ENCODE results near the gene PER2. TPM values are rescaled to one million over a fixed set of nuclear protein-coding genes. Genes with fewer than 3 reads are reported as not detected.

Gene PER2
- total RNA-seq, 1 donor from 2014 or later = 11.3 TPM

DNA sequence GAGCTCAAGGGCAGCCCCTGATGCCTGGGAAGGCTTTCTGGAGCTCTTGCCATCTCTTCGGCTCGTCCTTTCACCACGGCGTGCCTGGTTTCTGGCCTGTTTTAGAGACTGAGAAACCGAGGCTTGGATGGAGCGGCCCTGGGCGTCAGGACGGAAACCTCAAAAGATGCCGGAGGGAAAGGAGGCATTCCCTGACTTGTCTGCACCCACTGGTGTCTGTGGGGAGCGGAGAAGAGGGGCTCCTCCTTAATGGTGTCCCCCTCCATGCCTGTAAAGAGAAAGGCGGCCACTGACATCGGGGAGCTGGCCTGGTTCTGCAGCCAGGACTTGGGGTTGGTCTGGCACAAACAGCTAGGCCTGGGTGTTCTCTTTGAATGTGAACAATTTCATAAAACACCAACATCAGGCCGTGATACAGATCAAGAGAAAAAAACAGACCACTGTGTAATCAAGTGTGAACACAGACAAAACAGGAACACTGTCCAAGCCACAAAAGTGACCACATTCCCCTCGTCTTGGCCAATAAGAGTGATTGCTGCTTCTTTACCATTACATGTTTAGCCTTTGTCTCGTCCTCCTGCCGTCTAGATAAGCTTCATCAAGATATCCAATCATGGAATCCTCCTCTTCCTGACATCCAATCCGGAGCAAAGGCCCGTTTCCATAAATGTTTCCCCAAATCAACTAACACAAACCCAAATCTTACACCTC is 84.3 kb downstream of the PER2 start:
- H3K27me3 ChIP-seq (ENCODE audit: control insufficient read depth, insufficient read depth, low read length) = no peaks in the 10 kb centered on the region
- no peak for FAIRE-seq
- TF ChIP-seq, protein P1, sequence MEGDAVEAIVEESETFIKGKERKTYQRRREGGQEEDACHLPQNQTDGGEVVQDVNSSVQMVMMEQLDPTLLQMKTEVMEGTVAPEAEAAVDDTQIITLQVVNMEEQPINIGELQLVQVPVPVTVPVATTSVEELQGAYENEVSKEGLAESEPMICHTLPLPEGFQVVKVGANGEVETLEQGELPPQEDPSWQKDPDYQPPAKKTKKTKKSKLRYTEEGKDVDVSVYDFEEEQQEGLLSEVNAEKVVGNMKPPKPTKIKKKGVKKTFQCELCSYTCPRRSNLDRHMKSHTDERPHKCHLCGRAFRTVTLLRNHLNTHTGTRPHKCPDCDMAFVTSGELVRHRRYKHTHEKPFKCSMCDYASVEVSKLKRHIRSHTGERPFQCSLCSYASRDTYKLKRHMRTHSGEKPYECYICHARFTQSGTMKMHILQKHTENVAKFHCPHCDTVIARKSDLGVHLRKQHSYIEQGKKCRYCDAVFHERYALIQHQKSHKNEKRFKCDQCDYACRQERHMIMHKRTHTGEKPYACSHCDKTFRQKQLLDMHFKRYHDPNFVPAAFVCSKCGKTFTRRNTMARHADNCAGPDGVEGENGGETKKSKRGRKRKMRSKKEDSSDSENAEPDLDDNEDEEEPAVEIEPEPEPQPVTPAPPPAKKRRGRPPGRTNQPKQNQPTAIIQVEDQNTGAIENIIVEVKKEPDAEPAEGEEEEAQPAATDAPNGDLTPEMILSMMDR (IDR thresholded peaks at IDR 0.05; ENCODE audit: insufficient read depth, low read length, severe bottlenecking) = no peak
- peak overlapping the region; percentile 49 for H3K4me3 ChIP-seq (ENCODE audit: low read depth, low read length)
- H3K36me3 ChIP-seq (ENCODE audit: control insufficient read depth, insufficient read depth, low read length) = no peaks in the 10 kb centered on the region
- DNase-seq (ENCODE audit: low read depth) = no peak

DNA sequence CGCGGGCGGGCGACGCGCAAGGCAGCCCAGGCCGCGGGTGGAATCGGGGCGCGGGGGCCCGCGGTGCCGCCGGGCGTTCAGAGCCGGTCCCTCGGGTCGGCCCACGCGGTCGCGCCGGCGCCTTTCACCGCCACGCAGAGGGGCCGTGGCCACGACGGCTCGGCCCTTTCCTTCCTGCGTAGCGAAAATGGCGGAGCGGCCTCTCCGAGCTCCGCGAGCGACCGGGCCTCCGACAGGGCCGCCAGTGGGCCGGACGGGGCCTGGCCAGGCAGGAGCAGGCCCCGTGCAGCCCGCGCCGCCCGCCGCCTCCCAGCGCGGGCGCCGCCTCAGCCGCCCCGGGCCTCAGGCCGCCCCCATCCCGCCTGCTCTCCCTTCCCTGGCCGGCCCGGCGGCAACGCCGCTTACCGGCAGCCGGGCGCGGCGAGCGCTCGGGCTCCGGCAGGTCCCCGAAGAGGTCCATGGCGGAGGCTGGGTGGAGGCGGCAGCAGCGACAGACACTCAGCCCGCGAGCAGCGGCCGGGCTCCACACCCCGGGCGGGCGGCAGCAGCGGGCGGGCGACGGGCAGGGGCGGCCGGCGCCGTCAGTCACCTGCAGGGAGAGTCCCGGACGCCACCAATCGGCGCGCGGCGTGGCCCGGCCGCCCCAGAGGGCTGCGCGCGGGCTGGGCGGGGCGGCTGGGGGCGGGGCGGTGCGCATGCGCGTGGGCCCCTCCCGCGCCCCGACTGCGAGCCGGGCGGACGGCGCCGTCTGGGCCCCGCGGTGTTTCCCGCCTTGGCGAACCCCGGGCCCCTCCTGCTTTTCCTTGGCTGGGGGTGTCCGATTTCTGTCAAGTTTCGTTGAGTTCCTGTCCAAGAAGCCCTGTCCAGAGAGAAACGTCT is 85.1 kb downstream of the PER2 start, which contains the start of gene ILKAP:
TSS of gene ILKAP (minus strand) at position 602 of the 879 bp plus-strand sequence. CDS start at position 460, 142 bp downstream.
- no peaks in the 10 kb centered on the region for H3K36me3 ChIP-seq (ENCODE audit: control insufficient read depth, insufficient read depth, low read length)
- FAIRE-seq (no peak), DNase-seq (ENCODE audit: low read depth) (peak; percentile 48)
- peak within 1 kb of the TSS; percentile 62 for H3K4me3 ChIP-seq (ENCODE audit: low read depth, low read length)
- TF ChIP-seq, protein P1 (IDR thresholded peaks at IDR 0.05; ENCODE audit: insufficient read depth, low read length, severe bottlenecking) = no peak
- no peaks in the 10 kb centered on the region for H3K27me3 ChIP-seq (ENCODE audit: control insufficient read depth, insufficient read depth, low read length)

DNA sequence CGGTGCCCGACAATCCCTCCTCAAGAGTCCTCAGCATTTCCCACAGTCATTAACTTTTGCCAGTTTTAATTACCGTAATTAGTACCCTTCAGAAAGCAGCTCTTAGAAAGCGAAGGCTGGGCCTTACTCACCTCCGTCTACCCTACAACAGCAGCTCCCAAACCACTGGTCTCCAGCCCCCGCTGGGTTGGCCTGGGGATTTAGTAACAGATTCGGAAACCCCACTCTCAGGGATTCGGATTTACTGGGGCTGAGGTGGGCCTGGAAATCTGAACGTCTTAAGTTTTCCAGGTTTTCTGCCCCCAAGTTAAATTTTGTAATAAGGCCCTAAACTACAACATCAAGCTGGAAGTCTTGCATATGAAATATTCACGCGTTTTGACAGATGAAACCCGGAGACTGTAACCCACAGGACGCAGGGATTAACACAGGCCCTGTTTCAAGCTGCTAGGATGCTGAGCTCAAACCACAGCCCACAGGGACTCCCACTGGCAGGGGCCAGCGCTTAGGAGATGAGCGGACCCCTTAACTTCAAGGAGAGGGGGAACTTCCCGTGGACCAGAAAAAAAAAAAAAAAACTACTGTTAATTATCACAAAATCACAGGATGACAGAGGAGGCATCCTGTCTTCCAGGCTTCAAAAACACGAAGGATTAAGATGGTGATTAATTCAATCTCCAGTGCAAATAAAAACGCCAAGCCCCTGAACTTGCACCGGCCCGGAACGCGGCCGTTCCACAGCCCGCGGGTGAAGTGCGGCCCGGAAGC is 85.9 kb downstream of the PER2 start:
- Histone ChIP-seq H3K27me3 (ENCODE audit: control insufficient read depth, insufficient read depth, low read length) (no peaks in the 10 kb centered on the region), H3K36me3 (ENCODE audit: control insufficient read depth, insufficient read depth, low read length) (no peaks in the 10 kb centered on the region), H3K4me3 (ENCODE audit: low read depth, low read length) (peak overlapping the region; percentile 62)
- FAIRE-seq = no peak
- TF ChIP-seq, protein P1 (IDR thresholded peaks at IDR 0.05; ENCODE audit: insufficient read depth, low read length, severe bottlenecking) = no peak
- DNase-seq (ENCODE audit: low read depth) = peak; percentile 13

Other genes with a start within 250 kb of the PER2 start
- gene SCLY, start 227.6 kb downstream of the PER2 start, total RNA-seq = 9.1 and 12.6 TPM in 2 replicates
- gene ESPNL, start 188.3 kb downstream of the PER2 start, total RNA-seq = under 0.01 TPM in 1 of 2 replicates, not detected in the other
- gene KLHL30, start 149.9 kb downstream of the PER2 start, total RNA-seq = 0.26 and 0.38 TPM in 2 replicates
- gene ERFE, start 129.6 kb downstream of the PER2 start, total RNA-seq = 4.2 and 5.8 TPM in 2 replicates
- 25.0 and 31.4 TPM in 2 replicates for gene ILKAP, start 84.9 kb downstream of the PER2 start, total RNA-seq
- gene HES6, start 48.6 kb downstream of the PER2 start, total RNA-seq = 36.1 and 44.3 TPM in 2 replicates
- 9.2 and 11.4 TPM in 2 replicates for gene TRAF3IP1, start 31.9 kb upstream of the PER2 start, total RNA-seq
- gene ASB1, start 138.3 kb upstream of the PER2 start, total RNA-seq = 41.9 and 70.2 TPM in 2 replicates

Data from bronchial epithelial cell (primary cell).